Effector CD8-positive, alpha-beta T cell (primary cell): ENCODE measurements around the gene PLCB1.

Experiments
- DNase-seq: peaks from one replicate; lab custom pipeline; 2025; lab: John Stamatoyannopoulos, UW

PLCB1 gene

DNA sequence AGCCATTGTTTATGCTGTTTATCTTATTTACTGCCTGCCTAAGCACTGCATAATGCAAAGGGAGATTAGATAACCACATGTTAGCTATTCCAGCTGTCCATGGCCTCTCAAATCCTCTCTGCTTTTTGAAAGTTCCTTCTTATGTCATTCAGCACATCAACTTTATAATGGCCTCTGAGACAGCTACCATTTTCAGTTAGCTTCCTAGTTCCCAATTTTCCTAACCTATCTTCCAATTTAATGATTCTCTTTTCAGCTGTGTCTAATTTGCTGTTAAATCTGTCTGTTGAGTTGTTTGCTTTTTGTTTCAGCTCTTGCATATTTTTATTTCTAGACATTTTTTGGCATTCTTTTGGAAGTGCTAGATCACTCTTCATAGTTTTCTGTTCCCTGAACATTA lies 763.4 kb downstream of the PLCB1 start:
- DNase-seq = no peak

DNA sequence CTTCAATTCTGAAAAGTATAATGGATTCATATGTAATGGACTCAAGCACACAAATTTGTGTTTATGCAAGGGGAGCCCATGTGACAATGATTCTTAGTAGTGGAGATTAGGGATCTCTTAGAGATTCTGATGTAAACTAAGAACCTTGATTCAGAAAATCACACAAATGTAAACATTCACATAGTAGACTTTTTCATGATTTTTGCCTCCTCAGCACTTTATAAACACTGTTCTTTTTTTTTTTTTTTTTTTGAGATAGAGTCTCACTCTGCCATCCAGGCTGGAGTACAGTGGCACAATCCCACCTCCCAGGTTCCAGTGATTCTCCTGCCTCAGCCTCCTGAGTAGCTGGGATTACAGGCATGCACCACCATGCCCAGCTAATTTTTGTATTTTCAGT lies 766.8 kb downstream of the PLCB1 start:
- DNase-seq = no peak

DNA sequence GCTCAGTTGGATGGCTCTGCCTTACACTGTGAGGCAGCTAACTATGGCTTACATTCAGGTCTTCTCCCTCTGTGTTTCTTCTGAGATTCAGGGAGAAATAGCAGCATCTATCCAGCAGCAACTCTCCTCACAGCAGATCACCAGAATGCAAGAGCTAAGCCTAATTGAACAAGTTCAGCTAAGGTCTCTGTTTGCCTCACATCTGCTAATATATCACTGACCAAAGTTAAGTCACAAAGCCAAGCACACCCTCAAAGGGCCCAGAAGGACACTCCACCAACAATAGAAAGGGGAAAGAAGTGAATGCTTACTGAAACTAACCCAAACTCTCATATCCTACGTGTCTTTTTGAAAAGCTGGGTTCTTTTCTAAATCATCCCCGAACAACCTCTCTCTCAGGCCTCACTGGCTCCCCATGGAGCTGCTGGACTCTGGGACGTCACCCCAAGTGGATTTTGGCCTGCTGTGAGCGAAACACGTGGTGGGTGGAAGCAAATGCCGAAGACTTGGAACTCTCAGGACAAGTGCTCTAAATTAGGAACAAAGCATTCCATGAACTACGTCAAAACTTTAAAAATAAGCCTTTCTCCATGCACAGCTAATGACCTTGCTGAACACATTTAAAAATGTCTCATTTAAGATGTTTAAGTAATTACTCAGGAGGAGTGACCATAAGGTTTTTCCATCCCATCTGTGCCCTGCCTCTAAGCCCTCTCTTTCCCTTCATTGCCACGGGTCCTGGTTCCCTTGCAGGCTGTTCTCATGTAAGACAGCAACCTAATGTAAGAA lies 769.4 kb downstream of the PLCB1 start:
- no peak for DNase-seq

DNA sequence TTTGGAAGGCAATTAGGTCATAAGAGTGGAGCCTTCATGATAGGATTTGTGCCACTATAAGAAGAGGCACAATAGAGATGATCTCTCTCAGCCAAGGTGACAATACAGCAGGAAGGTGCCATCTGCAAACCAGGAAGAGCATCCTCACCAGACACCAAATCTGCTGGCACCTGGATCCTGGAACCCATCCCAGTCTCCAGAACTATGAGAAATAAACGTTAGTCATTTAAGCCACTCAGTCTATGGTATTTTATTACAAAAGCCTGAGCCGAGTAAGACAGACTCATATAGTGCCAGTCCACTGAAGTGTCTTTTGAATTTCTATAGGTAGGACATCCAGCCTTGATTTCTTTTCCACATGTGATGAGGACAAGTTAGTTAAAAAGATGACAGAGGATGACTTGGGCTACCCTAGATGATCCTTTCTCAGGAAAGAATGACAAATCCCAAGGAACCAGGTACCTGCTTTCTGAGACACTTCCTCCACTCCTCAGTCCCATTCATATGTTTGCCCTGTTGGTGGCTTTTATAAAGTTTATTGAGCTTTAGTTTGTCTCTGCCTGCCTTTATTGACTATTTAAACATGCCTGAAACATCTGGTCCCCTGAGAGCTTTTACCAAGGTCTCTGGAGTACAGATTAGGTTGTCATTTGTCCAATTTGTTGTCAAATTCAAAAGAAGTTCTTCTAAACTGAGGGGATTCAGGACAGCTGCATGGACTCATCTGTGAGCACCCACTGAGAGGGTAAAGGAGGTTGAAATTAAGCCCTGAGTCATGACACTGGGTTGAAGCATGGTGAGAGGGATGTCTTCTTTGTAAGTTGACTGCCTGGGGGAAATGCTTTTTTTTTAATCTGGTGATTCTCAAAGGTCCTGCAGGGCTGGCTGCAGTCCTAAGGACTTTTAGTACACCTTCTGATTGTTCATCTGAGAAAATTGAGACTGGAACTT lies 771.9 kb downstream of the PLCB1 start:
- DNase-seq = no peak

DNA sequence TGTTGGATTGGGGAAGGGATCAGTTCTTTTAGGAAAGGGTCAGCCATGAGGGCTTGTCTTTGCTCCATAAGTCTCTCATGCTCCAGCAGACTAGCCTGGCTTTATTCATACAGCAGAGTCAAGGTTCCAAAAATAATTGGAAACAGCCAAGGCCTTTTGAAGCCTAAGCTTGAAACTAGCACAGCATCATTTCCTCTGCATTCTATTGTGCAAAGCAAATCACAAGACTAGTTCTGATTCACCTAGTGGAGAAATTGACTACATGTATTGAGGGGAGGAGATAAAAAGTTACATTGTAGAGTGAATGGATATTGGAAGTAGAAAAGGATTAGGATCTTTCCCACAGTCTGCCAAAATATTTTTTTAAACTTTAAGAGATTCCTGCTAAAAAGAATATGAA lies 777.5 kb downstream of the PLCB1 start:
- DNase-seq = no peak

DNA sequence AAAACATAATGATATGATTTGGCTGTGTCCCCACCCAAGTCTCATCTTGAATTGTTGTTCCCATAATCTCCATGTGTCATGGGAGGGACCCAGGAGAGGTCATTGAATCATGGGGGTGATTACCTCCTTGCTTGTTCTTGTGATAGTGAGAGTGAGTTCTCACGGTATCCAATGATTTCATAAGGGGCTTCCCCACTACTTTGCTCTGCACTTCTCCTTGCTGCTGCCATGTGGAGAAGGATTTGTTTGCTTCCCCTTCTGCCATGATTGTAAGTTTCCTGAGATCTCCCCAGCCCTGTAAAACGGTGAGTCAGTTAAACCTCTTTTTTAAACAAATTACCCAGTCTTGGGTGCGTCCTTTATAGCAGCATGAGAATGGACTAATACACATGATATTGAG lies 780.0 kb downstream of the PLCB1 start:
- no peak for DNase-seq

DNA sequence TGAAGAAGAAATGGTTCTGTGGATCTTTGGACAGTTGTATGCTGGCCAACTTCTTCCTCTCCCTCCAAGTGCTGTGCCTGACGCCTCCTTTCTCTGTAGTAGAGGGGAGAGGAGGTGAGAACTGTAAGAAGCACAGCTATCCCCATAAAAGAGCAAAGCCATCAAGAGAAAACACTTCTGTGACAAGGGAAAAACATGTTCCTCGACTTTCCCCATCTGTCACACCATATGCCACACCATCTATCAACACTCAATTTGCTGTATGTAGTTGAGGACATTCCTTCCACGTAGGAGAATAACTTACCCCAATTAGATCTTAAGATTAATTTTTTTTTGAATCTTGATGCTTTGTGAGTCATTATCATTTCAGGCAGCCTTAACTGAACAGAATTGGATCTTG lies 780.7 kb downstream of the PLCB1 start:
- DNase-seq = no peak

DNA sequence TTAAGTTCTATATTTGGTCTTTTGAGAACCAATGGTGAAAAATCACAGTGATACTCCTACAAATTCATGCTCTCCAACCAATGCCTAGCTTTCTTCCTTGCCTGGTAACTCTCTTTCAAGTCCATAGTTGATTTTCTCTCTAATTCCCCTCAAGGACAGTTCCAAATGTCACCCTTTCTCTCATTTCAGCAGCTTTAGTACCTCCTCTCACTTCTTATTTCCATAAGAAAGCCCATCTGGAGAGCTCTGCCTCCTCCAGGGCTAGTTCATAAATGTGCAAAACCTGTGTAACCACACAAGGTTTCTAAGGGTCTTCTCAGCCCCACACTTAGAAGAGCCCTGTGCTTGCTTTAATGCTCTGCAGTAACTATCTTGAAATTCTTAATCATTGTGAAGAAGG lies 781.4 kb downstream of the PLCB1 start:
- no peak for DNase-seq

DNA sequence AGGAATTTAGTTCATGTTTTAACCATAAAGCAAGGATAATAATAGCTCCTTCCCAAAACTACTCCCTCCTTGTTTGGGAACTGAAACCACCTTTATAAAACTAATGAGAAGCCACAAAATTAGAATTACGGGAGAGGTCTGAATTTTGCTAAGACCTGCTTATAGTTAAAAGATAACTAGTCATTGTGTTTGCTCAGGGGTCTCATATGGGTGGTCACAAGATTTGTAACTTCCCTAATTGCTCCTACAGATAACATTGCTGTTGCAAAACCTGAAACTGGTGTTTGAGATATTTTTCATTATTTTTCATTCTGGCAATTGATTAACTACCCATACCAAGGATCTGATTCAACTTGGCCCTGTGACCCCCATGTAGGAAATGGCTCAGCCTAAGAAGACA lies 782.4 kb downstream of the PLCB1 start:
- DNase-seq = no peak

DNA sequence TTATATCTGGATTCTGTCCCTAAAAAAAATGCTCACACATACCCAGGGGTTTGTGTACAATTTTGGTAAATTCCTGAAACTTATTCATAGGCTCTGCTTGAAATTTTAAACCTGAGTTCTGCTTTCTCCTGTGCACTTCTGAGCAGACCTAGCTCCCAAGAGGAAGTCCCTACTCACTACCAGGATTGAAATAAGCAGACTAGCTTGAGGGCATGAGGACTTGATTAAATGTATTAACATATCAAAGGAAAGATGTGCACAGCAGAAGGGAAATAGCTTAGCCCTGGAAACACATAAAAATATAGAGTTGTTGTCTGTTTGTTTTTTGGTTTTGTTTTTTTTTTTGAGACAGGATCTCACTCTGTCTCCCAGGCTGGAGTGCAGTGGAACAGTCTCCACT lies 785.0 kb downstream of the PLCB1 start:
- no peak for DNase-seq

DNA sequence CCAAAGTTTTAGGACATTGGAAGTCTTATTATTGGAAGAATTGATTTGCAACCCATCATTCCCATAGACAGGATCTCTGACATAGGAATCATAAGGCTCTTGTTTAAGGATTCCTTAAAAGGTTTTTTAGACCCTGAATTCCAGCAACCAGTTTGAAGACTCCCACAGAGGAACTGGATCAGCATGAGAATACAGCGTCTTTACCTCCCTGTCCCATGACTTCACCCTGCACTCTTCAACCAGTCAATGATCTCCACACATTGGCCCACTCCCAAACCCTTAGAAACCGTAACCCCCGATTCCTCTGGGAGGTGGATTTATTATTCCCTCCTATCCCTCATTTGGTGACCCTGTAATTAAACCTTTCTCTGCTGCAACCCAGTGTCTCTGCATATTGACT lies 786.1 kb downstream of the PLCB1 start:
- no peak for DNase-seq

DNA sequence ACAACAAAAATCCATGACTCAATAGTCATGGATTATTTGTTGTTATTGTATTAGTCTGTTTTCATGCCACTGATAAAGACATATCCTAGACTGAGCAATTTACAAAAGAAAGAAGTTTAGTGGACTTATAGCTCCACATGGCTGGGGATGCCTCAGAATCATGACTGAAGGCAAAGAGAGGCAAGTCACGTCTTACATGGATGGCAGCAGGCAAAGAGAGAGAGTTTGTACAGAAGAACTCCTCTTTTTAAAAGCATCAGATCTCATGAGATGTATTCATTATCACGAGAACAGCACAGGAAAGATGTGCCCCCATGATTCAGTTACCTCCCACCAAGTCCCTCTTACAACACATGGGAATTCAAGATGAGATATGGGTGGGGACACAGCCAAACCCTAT lies 792.5 kb downstream of the PLCB1 start:
- DNase-seq = no peak

DNA sequence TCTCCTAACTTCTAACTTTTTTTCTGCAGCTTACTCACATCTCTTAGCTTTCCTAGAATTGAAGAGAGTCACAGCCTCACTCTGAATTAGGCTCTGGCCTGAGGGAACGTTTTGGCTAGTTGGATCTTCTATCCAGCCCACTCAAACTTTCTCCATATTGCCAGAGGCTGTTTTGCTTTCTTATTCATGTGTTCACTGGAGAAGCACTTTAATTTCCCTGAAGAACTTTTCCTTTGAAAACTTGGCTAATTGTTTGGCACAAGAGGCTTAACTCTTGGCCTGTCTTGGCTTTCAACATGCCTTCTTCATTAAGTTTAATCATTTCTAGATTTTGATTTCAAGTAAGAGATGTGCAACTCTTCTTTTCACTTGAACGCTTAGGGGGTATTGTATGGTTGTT lies 798.7 kb downstream of the PLCB1 start:
- no peak for DNase-seq

DNA sequence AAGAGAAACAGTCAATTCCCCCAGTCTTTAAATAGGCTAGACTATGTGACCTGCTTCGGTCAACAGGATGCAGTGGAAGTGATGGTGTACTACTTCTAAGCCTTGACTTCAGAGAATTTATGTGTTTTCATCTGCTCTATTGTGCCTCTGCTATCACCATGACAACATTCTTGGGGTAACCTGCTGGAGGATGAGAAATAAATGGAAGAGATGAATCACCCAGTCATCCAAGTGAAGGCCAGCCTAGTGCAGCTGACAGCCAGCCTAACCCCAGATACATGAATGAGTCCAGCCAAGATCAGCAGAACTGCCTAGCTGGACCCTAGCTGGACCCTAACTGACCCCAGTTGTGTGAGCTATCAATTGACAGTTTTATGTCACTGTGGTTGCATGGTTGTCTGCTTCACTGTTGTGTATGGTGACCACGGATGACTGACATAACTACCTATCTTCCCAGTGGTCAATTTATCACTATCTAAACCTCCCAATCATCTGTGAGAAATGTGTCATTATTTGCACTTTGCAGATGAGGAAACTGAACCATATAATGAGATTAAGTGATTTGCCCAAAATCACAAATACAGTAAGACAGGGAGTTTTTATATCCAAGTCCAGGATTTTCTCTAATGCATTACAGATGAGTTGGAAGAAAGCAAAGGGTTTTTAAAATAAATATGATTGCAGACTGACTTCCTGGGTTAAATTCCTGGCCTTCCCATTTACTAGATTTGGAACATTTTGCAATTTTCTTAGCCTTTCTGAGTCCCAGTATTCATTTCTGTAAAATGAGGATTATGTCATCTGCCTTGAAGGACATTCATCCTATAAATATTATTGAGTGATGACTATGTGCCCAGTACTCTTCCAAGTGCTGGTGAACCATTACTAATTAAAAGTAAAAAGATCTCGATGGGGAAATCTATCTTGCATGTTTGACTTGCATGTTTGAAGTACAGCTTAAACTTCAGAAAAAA lies 800.4 kb downstream of the PLCB1 start:
- no peak for DNase-seq

DNA sequence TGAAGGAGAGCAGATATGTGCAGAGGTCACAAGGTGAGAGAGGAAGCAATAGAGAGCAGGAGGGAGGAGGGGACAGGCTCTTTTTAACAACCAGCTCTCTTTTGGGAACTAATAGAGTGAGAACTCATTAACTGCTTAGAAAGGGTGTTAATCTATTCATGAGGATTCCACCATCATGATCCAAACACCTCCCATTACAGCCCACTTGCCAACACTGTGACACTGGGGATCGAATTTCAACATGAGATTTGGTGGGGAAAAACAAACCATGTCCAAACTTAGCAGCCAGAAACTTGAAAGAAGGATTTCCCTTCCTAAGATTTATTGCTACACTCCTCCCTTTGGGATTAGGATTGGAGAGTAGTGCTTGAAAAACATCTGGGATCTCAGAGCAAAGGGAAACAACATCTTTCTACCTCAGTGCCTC lies 801.3 kb downstream of the PLCB1 start:
- no peak for DNase-seq

DNA sequence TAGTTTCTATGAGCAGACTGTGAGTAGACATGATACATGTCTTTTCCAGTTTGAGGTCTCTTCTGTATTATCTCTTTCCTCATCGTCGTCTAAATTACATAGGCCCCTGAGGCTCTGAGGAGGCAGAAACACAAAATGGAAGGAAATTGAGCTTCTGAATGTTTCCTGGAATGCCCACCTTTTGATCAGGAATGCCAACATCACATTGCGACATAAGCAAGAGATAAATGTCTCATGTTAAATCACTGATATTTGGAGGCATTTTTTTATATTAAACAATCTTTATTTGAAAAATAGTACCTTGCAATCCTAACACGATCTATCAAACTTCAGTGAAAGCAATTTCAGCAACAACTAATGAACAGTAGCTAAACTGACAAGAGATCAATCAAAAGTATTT lies 802.3 kb downstream of the PLCB1 start:
- DNase-seq = no peak
